Common myeloid progenitor, CD34-positive (primary cell): Measurements from ENCODE around the gene AK2.

Source experiments
- CTCF ChIA-PET: fragments of 350-600 bp; sonication (Branson Sonifier 250); formaldehyde crosslinking; loops from one replicate; lab custom pipeline; 2021; ENCODE audit warnings: antibody characterized with exemption; lab: Charles Lee
- POLR2A ChIA-PET: fragments of 350-600 bp; sonication (Branson Sonifier 250); formaldehyde crosslinking; loops from one replicate; lab custom pipeline; 2021; ENCODE audit warnings: antibody characterized with exemption; lab: Charles Lee
- DNase-seq, 3 donors: peaks; one replicate each; pipeline versions ENCODE4 v3.0.0 to v3.0.0-alpha.2; 2013
- H3K27ac ChIP-seq, 2 experiments: 1 replicate in 1 of 2; 2 replicates in 1 of 2; pipeline ENCODE4 v1.7.0; 2013; ENCODE audit warnings: inconsistent platforms in 2 of 2, low read length in 2 of 2, mild to moderate bottlenecking in 2 of 2, low read depth in 1 of 2, moderate library complexity in 1 of 2; ENCODE audit not compliant: severe bottlenecking in 2 of 2, insufficient read depth in 1 of 2, poor library complexity in 1 of 2
- H3K27me3 ChIP-seq, 5 experiments: replicated peaks in 2 of 5; 1 replicate in 3 of 5; 2 replicates in 2 of 5; pipeline versions ENCODE4 v1.6.1 to v1.7.0; 2013; ENCODE audit warnings: low read length in 4 of 5, mild to moderate bottlenecking in 2 of 5, moderate library complexity in 2 of 5, inconsistent platforms in 1 of 5; ENCODE audit not compliant: insufficient read depth in 5 of 5, control insufficient read depth in 4 of 5
- H3K36me3 ChIP-seq, 4 experiments: 1 replicate in 2 of 4; 2 replicates in 2 of 4; pipeline versions ENCODE4 v1.6.1 to v1.7.0; 2013; ENCODE audit warnings: low read length in 3 of 4, control low read depth in 1 of 4, mild to moderate bottlenecking in 1 of 4; ENCODE audit not compliant: control insufficient read depth in 4 of 4, insufficient read depth in 4 of 4
- H3K4me1 ChIP-seq, 4 experiments: 1 replicate in 3 of 4; 2 replicates in 1 of 4; pipeline versions ENCODE4 v1.6.1 to v1.7.1; 2013; ENCODE audit warnings: low read length in 3 of 4, mild to moderate bottlenecking in 3 of 4, control low read depth in 1 of 4, inconsistent platforms in 1 of 4, moderate library complexity in 1 of 4; ENCODE audit not compliant: control insufficient read depth in 4 of 4, insufficient read depth in 4 of 4; ENCODE audit errors: control extremely low read depth in 1 of 4
- H3K4me3 ChIP-seq, 7 experiments: 1 replicate in 4 of 7; 2 replicates in 3 of 7; pipeline versions ENCODE4 v1.5.1 to v1.7.0; 2013; ENCODE audit warnings: mild to moderate bottlenecking in 7 of 7, low read length in 6 of 7, moderate library complexity in 6 of 7, inconsistent platforms in 2 of 7, low read depth in 2 of 7, control low read depth in 1 of 7; ENCODE audit not compliant: insufficient read depth in 4 of 7, control insufficient read depth in 1 of 7; ENCODE audit errors: extremely low read depth in 1 of 7
- H3K9me3 ChIP-seq, 5 experiments: 1 replicate in 4 of 5; 2 replicates in 1 of 5; pipeline versions ENCODE4 v1.6.1 to v1.7.1; 2013; ENCODE audit warnings: low read length in 4 of 5, mild to moderate bottlenecking in 2 of 5, inconsistent platforms in 1 of 5, low read depth in 1 of 5, moderate library complexity in 1 of 5; ENCODE audit not compliant: control insufficient read depth in 4 of 5, insufficient read depth in 2 of 5; ENCODE audit errors: control extremely low read depth in 1 of 5
- whole genome bisulfite sequencing: methylation state at CpG from one replicate; pipeline ENCODE4 v1.1.5; 2013; ENCODE audit not compliant: insufficient coverage; 5-methylcytosine and 5-hydroxymethylcytosine counted together

The AK2 gene

DNA sequence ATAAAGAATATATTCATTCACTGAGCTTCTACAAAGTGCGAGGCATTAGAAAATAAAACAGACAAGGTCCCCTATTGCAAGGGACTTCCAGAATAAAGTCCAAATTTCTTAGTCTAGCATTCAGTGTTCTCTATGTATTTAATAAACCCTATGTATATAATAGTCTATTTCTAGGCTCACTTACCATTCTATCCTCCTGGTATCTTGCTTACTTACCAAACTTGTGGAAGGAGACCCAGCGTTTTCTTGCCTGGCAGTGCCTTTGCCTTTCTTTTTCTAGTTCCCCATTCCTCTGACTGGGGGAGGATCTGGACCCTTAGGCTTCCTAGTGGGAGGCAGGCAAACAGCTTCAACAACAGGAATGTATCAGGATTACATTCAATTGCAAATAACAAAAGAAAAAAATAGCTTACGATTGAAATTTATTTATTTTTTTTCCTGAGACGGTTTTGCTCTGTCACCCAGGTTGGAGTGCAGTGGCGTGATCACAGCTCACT lies 71.4 kb downstream of the AK2 start:
- WGBS, result 50% methylated on average over 1 of the region's 5 CpGs
- no peaks in the 10 kb centered on the region for H3K27me3 ChIP-seq
- H3K27ac ChIP-seq, result peak overlapping the region in 1 of 2 experiments; percentile 73
- CTCF ChIA-PET, result interaction anchor here (0.8 to 2.2 kb wide), 7 partner anchors 11 to 42 kb away, joined by 3 to 11 read pairs (median 3); no protein-coding TSS in a partner anchor
- peak overlapping the region in 6 of 7 experiments; percentile 59 to 89 (median 75) for H3K4me3 ChIP-seq
- H3K4me1 ChIP-seq, result peaks cover 9 to 30% (median 25%) of the 10 kb centered on the region in 4 experiments
- DNase-seq, result peak in 1 of 3 donors; percentile 16
- H3K36me3 ChIP-seq, result no peaks in the 10 kb centered on the region
- no peaks in the 10 kb centered on the region for H3K9me3 ChIP-seq
- POLR2A ChIA-PET, result interaction anchor here (1.0 to 3.6 kb wide), 7 partner anchors 11 to 35 kb away, joined by 3 to 28 read pairs (median 6); no protein-coding TSS in a partner anchor

DNA sequence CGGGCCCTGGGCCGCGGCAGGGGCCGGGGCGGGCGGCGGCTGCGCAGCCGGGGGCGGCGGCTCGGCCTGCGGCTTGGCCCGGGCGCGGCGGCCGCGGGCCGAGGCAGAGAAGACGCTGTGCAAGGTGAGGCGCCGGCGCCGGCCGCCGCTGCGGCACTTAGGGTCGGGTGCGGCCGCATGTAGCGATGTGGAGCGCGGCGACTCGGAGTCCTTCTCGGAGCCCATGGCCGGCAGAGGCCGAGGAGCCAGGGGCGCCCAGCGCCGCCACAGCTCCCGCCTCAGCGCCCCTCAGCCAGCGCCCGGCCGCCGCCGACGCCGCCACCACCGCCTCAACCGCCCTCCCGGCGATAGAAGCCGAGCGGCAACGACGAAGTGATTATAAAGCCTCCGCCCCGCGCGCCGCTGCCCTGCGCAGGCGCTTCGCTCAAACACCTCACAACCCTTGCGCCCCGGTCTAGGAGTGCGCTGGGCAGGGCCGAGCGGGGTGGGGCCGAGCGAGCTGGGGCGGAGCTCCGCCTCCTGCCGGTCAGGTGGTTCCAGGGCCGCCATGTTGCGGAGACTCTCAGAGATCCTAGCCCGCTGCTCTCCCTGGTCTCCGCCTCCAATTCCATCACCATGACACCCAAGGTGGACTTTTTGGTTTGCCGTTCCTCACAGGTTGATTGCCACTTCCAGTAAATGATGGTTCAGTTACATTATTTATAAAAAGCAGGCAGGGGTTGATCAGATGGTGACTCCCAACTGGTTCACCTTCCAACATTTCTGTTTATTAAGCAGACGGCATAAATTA lies 72.0 kb downstream of the AK2 start, which contains the start of gene RNF19B:
RNF19B (minus strand) TSS at position 349 of the 790 bp plus-strand sequence; CDS start at position 225, 124 bp downstream.
- peak within 1 kb of the TSS; percentile 59 to 89 (median 79) for H3K4me3 ChIP-seq
- ChIA-PET POLR2A (interaction anchor here (0.9 to 3.6 kb wide), 9 partner anchors 10 to 44 kb away, joined by 3 to 28 read pairs (median 5); no protein-coding TSS in a partner anchor), CTCF (interaction anchor here (0.9 to 2.2 kb wide), 6 partner anchors 11 to 42 kb away, joined by 3 to 11 read pairs (median 4); no protein-coding TSS in a partner anchor)
- DNase-seq, result peak; percentile 94 to 97 (median 96)
- 0% methylated on average over 73 of the region's 83 CpGs for WGBS
- no peaks in the 10 kb centered on the region for H3K9me3 ChIP-seq
- H3K36me3 ChIP-seq, result no peaks in the 10 kb centered on the region
- H3K4me1 ChIP-seq, result peaks cover 7 to 30% (median 24%) of the 10 kb centered on the region in 4 experiments
- H3K27me3 ChIP-seq, result no peaks in the 10 kb centered on the region
- H3K27ac ChIP-seq, result peak within 1 kb of the TSS in 1 of 2 experiments; percentile 73

DNA sequence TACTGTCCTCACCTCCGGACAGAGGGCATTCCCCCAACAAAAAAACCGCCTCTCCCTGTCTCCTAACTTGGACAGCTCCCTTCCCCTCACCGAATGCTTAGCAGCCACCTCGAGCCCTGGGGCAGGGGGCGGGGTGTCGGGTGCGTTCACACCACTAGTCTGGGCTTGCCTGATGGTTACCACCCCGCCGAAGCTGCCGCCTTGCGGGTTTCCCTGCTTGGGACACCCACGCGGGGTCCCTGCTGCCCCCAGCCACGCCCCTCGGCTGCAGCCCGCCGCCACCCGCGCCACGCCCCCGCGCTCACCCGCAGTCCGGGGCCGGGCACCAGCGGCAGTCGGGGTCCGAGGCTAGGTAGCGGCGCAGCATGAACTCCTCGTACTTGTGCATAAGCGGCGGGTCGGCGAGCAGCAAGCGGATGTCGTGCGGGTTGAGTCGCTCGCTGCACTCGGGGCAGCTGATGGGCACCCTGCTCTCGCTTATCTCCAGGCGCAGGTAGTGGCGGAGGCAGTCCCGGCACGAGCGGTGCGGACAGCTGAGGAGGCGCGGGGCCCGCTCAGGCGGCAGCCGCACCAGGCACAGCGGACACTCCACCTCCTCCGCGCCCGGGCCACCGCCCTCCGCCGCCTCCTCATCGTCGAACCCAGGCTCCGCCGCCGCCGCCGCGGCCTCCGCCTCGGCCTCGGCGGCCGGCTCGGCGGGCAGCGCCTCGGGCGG lies 72.8 kb downstream of the AK2 start:
- no peaks in the 10 kb centered on the region for H3K27me3 ChIP-seq
- peak overlapping the region; percentile 59 to 89 (median 79) for H3K4me3 ChIP-seq
- peak overlapping the region in 1 of 2 experiments; percentile 58 for H3K27ac ChIP-seq
- WGBS, result 0% methylated on average over 71 of the region's 78 CpGs
- H3K9me3 ChIP-seq, result no peaks in the 10 kb centered on the region
- POLR2A ChIA-PET, result interaction anchor here (0.6 to 3.6 kb wide), 11 partner anchors 9 to 45 kb away, joined by 3 to 28 read pairs (median 4); no protein-coding TSS in a partner anchor
- peak; percentile 56 to 82 (median 73) for DNase-seq
- H3K36me3 ChIP-seq, result no peaks in the 10 kb centered on the region
- CTCF ChIA-PET, result interaction anchor here (0.6 to 1.1 kb wide), 5 partner anchors 17 to 91 kb away, joined by 3 to 5 read pairs (median 4); no protein-coding TSS in a partner anchor
- H3K4me1 ChIP-seq, result peaks cover 7 to 30% (median 24%) of the 10 kb centered on the region in 4 experiments

GRCh38 chr1:32962248-32962896 lies 74.3 kb downstream of the AK2 start:
- DNase-seq, result peak; percentile 39 to 85 (median 80)
- ChIA-PET CTCF (interaction anchor here (0.7 to 1.4 kb wide), 6 partner anchors 12 to 50 kb away, joined by 3 to 4 read pairs (median 3); no protein-coding TSS in a partner anchor), POLR2A (interaction anchor here (0.6 to 3.6 kb wide), 3 partner anchors 30 to 36 kb away, joined by 3 to 28 read pairs (median 3); no protein-coding TSS in a partner anchor)
- peak overlapping the region; percentile 15 to 56 for H3K27ac ChIP-seq
- 59% methylated on average over 2 of the region's 6 CpGs for WGBS
- no peaks in the 10 kb centered on the region for H3K9me3 ChIP-seq
- no peaks in the 10 kb centered on the region for H3K36me3 ChIP-seq
- peak overlapping the region in 6 of 7 experiments; percentile 59 to 87 (median 70) for H3K4me3 ChIP-seq
- H3K4me1 ChIP-seq, result peaks cover 7 to 30% (median 24%) of the 10 kb centered on the region in 4 experiments
- no peaks in the 10 kb centered on the region for H3K27me3 ChIP-seq

DNA sequence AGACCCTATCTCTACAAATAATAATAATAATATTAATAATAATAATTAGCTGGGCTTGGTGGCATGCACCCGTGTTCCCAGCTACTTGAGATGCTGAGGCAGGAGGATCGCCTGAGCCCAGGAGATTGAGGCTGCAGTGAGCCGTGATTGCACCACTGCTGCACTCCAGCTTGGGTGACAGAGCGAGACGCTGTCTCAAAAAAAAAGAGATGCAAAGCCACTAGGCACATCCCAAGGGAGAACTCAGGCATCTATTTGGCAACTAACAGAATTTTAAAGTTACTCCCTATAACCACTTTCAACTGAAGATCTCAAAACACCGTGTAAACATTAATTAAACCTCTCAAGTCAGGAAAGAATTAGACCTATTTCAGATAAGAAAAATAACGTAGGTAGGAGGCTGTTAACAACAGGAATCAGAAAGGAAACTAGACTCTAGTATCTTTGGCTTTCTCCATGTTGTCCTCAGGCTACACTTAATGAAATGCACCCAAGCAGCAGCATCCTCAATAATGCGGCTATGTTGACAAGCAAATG lies 75.8 kb downstream of the AK2 start:
- Histone ChIP-seq H3K4me3 (no peak overlapping the region), H3K27me3 (no peaks in the 10 kb centered on the region), H3K27ac (no peak overlapping the region), H3K36me3 (no peaks in the 10 kb centered on the region), H3K9me3 (no peaks in the 10 kb centered on the region), H3K4me1 (peaks cover 7 to 30% (median 24%) of the 10 kb centered on the region in 4 experiments)
- DNase-seq, result no peak
- ChIA-PET POLR2A (no interaction called here), CTCF (interaction anchor here (1.1 kb wide), 1 partner anchor 29 kb away, joined by 3 read pairs; no protein-coding TSS in a partner anchor)
- WGBS, result 76% methylated on average over 6 of the region's 8 CpGs

GRCh38 chr1:32960342-32960741 lies 76.3 kb downstream of the AK2 start:
- no peaks in the 10 kb centered on the region for H3K27me3 ChIP-seq
- H3K4me1 ChIP-seq, result peaks cover 7 to 29% (median 24%) of the 10 kb centered on the region in 4 experiments
- POLR2A ChIA-PET, result no interaction called here
- no peaks in the 10 kb centered on the region for H3K9me3 ChIP-seq
- no peak overlapping the region for H3K27ac ChIP-seq
- H3K36me3 ChIP-seq, result no peaks in the 10 kb centered on the region
- H3K4me3 ChIP-seq, result no peak overlapping the region
- WGBS, result 100% methylated on average over 2 of the region's 2 CpGs
- CTCF ChIA-PET, result no interaction called here
- DNase-seq, result no peak
